ENCODE measurements around the gene TMEM62. TPM values are rescaled to one million over a fixed set of nuclear protein-coding genes. Genes with fewer than 3 reads are reported as not detected.

The TMEM62 gene
- total and polyA plus RNA-seq, 10 donors, result 17.7 to 47.7 (median 29.9) TPM

GRCh38 chr15:43143203-43143941 lies 10.0 kb downstream of the TMEM62 start:
- Histone ChIP-seq H3K27me3 (replicated peaks in 1 of 7) (no peaks in the 10 kb centered on the region), H3K27ac (peak overlapping the region in 3 of 8 donors; percentile 4 to 24 (median 10)), H3K9me3 (no peaks in the 10 kb centered on the region), H3K36me3 (peaks cover 0 to 82% (median 44%) of the 10 kb centered on the region in 6 donors), H3K4me3 (no peak overlapping the region), H3K4me1 (peaks cover 3 to 25% (median 14%) of the 10 kb centered on the region in 6 donors)
- no peak for DNase-seq
- TF ChIP-seq POLR2A (IDR thresholded peaks at IDR 0.05) (no peak), POLR2AphosphoS5 (IDR thresholded peaks at IDR 0.05) (no peak)
- TF ChIP-seq, protein P1, sequence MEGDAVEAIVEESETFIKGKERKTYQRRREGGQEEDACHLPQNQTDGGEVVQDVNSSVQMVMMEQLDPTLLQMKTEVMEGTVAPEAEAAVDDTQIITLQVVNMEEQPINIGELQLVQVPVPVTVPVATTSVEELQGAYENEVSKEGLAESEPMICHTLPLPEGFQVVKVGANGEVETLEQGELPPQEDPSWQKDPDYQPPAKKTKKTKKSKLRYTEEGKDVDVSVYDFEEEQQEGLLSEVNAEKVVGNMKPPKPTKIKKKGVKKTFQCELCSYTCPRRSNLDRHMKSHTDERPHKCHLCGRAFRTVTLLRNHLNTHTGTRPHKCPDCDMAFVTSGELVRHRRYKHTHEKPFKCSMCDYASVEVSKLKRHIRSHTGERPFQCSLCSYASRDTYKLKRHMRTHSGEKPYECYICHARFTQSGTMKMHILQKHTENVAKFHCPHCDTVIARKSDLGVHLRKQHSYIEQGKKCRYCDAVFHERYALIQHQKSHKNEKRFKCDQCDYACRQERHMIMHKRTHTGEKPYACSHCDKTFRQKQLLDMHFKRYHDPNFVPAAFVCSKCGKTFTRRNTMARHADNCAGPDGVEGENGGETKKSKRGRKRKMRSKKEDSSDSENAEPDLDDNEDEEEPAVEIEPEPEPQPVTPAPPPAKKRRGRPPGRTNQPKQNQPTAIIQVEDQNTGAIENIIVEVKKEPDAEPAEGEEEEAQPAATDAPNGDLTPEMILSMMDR (IDR thresholded peaks at IDR 0.05 in 8 of 11, conservative IDR thresholded peaks at IDR 0.05 in 3 of 11), result peak in 2 of 11 experiments; percentile 9 to 18
- intact Hi-C loops (cut with DNase I; ENCODE audit: low total_unique reads), result no loop called here
- WGBS, 5 donors, result 82 to 91% (median 87%) methylated on average over 4 of the region's 4 CpGs

DNA sequence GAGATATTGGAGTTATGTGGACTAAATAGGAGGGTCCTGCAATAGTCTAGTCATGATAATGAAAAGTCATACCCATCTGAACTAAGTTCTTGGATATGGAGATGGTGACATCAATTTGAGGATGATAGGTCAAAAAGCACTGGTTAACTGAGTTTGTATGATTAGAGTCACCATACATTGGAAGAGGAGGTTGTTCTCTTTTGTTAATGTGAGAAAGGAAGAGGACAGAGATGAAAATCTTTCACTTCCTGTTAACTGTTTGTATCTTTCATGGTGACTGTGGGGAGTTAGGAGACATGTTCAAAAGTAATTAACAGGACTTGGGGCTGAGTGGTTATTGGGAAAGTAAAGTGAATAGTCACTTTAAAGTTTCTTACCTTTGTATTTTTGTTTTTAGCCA lies 11.1 kb downstream of the TMEM62 start:
- Histone ChIP-seq H3K4me1 (peaks cover 3 to 25% (median 14%) of the 10 kb centered on the region in 6 donors), H3K27ac (peak overlapping the region in 2 of 8 donors; percentile 2 to 19), H3K36me3 (peaks cover 0 to 82% (median 42%) of the 10 kb centered on the region in 6 donors), H3K9me3 (no peaks in the 10 kb centered on the region), H3K4me3 (no peak overlapping the region), H3K27me3 (replicated peaks in 1 of 7) (no peaks in the 10 kb centered on the region)
- DNase-seq, result no peak
- intact Hi-C loops (cut with DNase I; ENCODE audit: low total_unique reads), result no loop called here
- no peak for TF ChIP-seq POLR2AphosphoS5 (IDR thresholded peaks at IDR 0.05)
- no peak for TF ChIP-seq POLR2A (IDR thresholded peaks at IDR 0.05)
- TF ChIP-seq, protein P1 (IDR thresholded peaks at IDR 0.05 in 8 of 11, conservative IDR thresholded peaks at IDR 0.05 in 3 of 11), result no peak

DNA sequence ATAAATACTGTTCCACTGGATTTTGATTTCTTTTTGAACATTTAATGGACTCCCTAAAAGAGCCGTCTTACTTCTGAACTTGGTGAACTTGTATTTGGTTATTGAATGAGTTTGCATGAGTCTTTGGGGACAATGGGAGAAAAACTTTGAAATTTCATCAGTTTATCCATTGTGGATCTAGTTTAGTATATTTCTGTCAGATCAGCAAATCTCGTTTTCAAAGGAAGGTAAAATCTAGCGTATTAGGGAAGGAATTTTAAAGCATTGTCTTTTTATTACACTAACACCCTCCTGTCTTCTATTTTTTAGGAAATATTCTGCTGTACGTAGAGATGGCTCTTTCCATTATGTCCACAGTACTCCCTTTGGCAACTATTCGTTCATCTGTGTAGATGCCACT lies 12.8 kb downstream of the TMEM62 start:
- H3K36me3 ChIP-seq, result peaks cover 0 to 82% (median 32%) of the 10 kb centered on the region in 6 donors
- 93 to 96% (median 95%) methylated on average over 5 of the region's 5 CpGs for WGBS, 5 donors
- TF ChIP-seq POLR2A (IDR thresholded peaks at IDR 0.05), result no peak
- TF ChIP-seq POLR2AphosphoS5 (IDR thresholded peaks at IDR 0.05), result no peak

DNA sequence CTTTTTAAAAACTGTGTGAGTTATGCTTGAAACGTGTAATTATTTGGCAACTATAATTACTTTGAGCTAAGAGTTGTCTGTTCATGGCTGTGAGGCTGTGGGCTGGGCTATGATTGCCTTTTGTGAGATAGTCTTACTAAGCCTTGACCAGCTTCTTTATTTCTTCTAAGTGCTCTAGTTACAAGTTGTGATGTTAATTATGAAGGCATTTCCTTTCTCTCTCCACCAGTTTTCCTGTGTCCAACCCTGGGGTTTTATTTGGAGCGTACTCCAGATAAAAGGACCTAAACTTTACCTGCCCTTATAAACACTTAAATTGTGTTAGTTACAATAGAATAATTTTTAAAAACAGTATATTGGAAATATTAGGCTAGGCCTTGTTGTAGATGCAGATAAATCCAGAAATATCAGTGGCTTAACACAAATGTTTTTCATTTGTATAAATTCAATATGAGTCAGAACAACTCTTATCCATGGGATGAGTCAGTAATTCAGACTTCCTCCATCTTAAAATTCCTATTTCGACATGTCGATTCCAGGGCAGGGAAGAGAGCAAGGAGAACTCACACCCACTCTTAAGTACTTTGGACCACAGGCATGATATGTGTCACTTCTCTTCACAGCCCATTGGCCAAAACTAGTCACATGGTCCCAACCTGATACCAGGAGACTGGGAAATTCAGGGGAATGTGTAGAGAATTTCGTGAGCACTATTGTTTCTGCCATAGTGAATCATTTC lies 17.0 kb downstream of the TMEM62 start:
- Histone ChIP-seq H3K4me1 (peaks cover 0 to 22% (median 0%) of the 10 kb centered on the region in 6 donors), H3K36me3 (peaks cover 4 to 100% (median 55%) of the 10 kb centered on the region in 6 donors), H3K27ac (no peak overlapping the region), H3K27me3 (replicated peaks in 1 of 7) (no peaks in the 10 kb centered on the region), H3K9me3 (no peaks in the 10 kb centered on the region), H3K4me3 (no peak overlapping the region)
- DNase-seq, result no peak
- intact Hi-C loops (cut with DNase I; ENCODE audit: low total_unique reads), result no loop called here
- TF ChIP-seq, protein P1 (IDR thresholded peaks at IDR 0.05 in 8 of 11, conservative IDR thresholded peaks at IDR 0.05 in 3 of 11), result no peak
- TF ChIP-seq POLR2AphosphoS5 (IDR thresholded peaks at IDR 0.05) (no peak), POLR2A (IDR thresholded peaks at IDR 0.05) (no peak)
- WGBS, 5 donors, result 81 to 87% (median 86%) methylated on average over 5 of the region's 5 CpGs

More for the DNA sequence above, 12.8 kb downstream of the TMEM62 start:
- Histone ChIP-seq H3K9me3 (no peaks in the 10 kb centered on the region), H3K4me3 (no peak overlapping the region), H3K27ac (no peak overlapping the region), H3K4me1 (peaks cover 3 to 25% (median 14%) of the 10 kb centered on the region in 6 donors), H3K27me3 (replicated peaks in 1 of 7) (no peaks in the 10 kb centered on the region)
- no peak for DNase-seq
- intact Hi-C loops (cut with DNase I; ENCODE audit: low total_unique reads), result no loop called here

Data from spleen (tissue), 11 donors.